HepG2 (cell line): ENCODE results near the gene IFT80. TPM values are rescaled to one million over a fixed set of nuclear protein-coding genes. Genes with fewer than 3 reads are reported as not detected.

Experiments
- ATAD3A ChIP-seq: sonication (generic); formaldehyde crosslinking; IDR thresholded peaks from 2 replicates; pipeline ENCODE4 v1.4.0; 2020; ENCODE audit warnings: missing genetic modification reagents
- GATA4 ChIP-seq: sonication (generic); IDR thresholded peaks from 2 replicates; pipeline ENCODE4 v1.6.1; 2016; ENCODE audit warnings: antibody characterized with exemption, low read depth, borderline replicate concordance
- MXD4 ChIP-seq: IDR thresholded peaks from 2 replicates; pipeline ENCODE4 v1.6.1; 2016; ENCODE audit warnings: mild to moderate bottlenecking, missing biosample characterization, missing genetic modification reagents
- PLRG1 ChIP-seq: fragments of 450-650 bp; conservative IDR thresholded peaks from 2 replicates; pipeline ENCODE4 v1.6.1; 2016
- RFXAP ChIP-seq: sonication (generic); formaldehyde crosslinking; IDR thresholded peaks from 2 replicates; pipeline ENCODE4 v1.4.0; 2020; ENCODE audit warnings: missing genetic modification reagents, borderline replicate concordance
- SKI ChIP-seq: fragments of 450-650 bp; IDR thresholded peaks from one replicate; pipeline ENCODE4 v1.6.1; 2018; ENCODE audit warnings: mild to moderate bottlenecking; ENCODE audit not compliant: partially characterized antibody
- SMARCC2 ChIP-seq: fragments of 450-650 bp; IDR thresholded peaks from 2 replicates; pipeline ENCODE4 v1.6.1; 2017; ENCODE audit warnings: antibody characterized with exemption, mild to moderate bottlenecking
- TARDBP ChIP-seq: sonication (generic); formaldehyde crosslinking; IDR thresholded peaks from 2 replicates; pipeline ENCODE4 v1.8.0; 2022; ENCODE audit warnings: mild to moderate bottlenecking, missing genetic modification reagents
- ZNF136 ChIP-seq: sonication (generic); formaldehyde crosslinking; IDR thresholded peaks from 2 replicates; pipeline ENCODE4 v1.8.1; 2022; ENCODE audit warnings: low read depth, mild to moderate bottlenecking, moderate library complexity, missing genetic modification reagents
- ZNF180 ChIP-seq: sonication (generic); formaldehyde crosslinking; IDR thresholded peaks from 2 replicates; pipeline ENCODE4 v1.4.0; 2020; ENCODE audit warnings: low read depth, missing genetic modification reagents, borderline replicate concordance
- ZNF292 ChIP-seq: sonication (generic); formaldehyde crosslinking; IDR thresholded peaks from 2 replicates; pipeline ENCODE4 v1.8.1; 2022; ENCODE audit warnings: mild to moderate bottlenecking, low read depth, missing genetic modification reagents, borderline replicate concordance
- ZNF501 ChIP-seq: sonication (generic); formaldehyde crosslinking; IDR thresholded peaks from 2 replicates; pipeline ENCODE4 v1.5.1; 2020; ENCODE audit warnings: mild to moderate bottlenecking, moderate library complexity, missing genetic modification reagents
- polyA plus RNA-seq, 8 experiments: library from polyadenylated mRNA; depleted of rRNA in 3 of 8; stranded (reverse) in 7 of 8; unstranded in 1 of 8; fragments of >200 nt; fragmentation: Illumina TruSeq in 4 of 8; extraction: Trizol in 4 of 8; gene quantifications; 2 replicates each; pipeline versions ENCODE4 v1.2.1 to v1.2.3, GENCODE V29; 2011 to 2016; ENCODE audit warnings: low read depth in 4 of 8, missing spikeins in 1 of 8, mixed read lengths in 1 of 8; ENCODE audit not compliant: insufficient read depth in 1 of 8
- total RNA-seq, 5 experiments: library from RNA; depleted of rRNA; stranded (reverse); fragments of >200 nt; fragmentation: Illumina TruSeq; extraction: Trizol; gene quantifications; 2 replicates each; pipeline ENCODE4 v1.2.3, GENCODE V29; 2016; ENCODE audit warnings: low read depth in 1 of 5
- TF ChIP-seq, protein P1 (sequence below): sonication (generic); formaldehyde crosslinking; IDR thresholded peaks from 2 replicates; pipeline ENCODE4 v1.9.0; 2021; ENCODE audit warnings: missing genetic modification reagents, borderline replicate concordance
- TF ChIP-seq, protein P2 (sequence below): sonication (generic); formaldehyde crosslinking; IDR thresholded peaks from 2 replicates; pipeline ENCODE4 v1.5.0; 2020; ENCODE audit warnings: missing genetic modification reagents
- TF ChIP-seq, protein P3 (sequence below): sonication (generic); formaldehyde crosslinking; IDR thresholded peaks from 2 replicates; pipeline ENCODE4 v1.8.0; 2022; ENCODE audit warnings: missing genetic modification reagents, mild to moderate bottlenecking, inconsistent platforms, borderline replicate concordance
- TF ChIP-seq, protein P4 (sequence below): sonication (generic); formaldehyde crosslinking; IDR thresholded peaks from 2 replicates; pipeline ENCODE4 v1.4.0; 2020; ENCODE audit warnings: missing genetic modification reagents, low read depth, mild to moderate bottlenecking, borderline replicate concordance
- TF ChIP-seq, protein P5 (sequence below), 2 experiments: sonication (generic) in 1 of 2; formaldehyde crosslinking in 1 of 2; IDR thresholded peaks; 2 replicates each; pipeline versions ENCODE4 v1.4.0 to v1.6.1; 2016 to 2020; ENCODE audit warnings: borderline replicate concordance in 1 of 2, low read depth in 1 of 2, mild to moderate bottlenecking in 1 of 2, missing genetic modification reagents in 1 of 2

The IFT80 gene
- total and polyA plus RNA-seq, 2 of the 13 experiments (the other 11 are each of a cell fraction or from before 2014, with no cell fraction given) = 11.4 to 15.7 TPM

DNA sequence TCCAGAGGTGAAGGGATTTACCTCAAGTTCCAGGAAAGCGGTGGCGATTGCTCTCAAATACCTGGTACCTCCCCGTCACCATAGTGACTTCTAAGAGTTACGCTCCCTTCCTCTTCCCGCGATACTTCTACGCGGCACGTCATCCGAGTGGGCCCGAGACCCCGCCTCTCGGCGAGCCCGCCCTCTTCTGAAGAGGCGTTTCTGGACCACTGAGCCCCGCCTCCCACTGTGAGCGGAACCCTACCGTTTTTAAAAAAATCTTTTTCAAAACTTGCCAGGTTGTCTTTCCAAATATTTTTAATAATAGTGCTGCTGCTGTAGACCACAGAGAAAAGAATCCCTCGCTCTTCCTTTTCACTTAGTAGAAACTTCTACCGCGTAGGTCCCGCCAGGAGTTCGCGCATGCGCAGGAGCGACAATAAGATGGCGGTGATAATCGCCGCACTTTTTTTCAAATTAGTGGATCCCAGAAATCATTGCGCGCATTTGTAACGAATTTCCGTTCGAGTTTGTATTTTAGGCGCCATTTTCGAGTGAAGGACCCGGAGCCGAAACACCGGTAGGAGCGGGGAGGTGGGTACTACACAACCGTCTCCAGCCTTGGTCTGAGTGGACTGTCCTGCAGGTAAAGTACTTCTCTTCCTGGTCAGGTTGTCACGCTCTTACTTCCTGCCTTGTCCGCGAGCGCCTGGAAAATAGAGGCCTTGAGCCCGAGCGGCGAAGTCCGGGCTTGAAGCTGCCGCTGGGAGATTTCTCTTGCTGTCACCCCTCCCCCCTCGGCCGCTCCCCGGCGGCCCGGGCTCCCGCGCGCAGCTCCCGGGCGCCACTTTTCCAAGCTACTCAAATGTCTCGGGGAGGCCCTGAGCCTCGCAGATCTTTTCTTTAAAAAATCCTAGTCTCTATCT, at the start of gene IFT80, which contains the start of gene SMC4 (continued):
- TF ChIP-seq, protein P1, sequence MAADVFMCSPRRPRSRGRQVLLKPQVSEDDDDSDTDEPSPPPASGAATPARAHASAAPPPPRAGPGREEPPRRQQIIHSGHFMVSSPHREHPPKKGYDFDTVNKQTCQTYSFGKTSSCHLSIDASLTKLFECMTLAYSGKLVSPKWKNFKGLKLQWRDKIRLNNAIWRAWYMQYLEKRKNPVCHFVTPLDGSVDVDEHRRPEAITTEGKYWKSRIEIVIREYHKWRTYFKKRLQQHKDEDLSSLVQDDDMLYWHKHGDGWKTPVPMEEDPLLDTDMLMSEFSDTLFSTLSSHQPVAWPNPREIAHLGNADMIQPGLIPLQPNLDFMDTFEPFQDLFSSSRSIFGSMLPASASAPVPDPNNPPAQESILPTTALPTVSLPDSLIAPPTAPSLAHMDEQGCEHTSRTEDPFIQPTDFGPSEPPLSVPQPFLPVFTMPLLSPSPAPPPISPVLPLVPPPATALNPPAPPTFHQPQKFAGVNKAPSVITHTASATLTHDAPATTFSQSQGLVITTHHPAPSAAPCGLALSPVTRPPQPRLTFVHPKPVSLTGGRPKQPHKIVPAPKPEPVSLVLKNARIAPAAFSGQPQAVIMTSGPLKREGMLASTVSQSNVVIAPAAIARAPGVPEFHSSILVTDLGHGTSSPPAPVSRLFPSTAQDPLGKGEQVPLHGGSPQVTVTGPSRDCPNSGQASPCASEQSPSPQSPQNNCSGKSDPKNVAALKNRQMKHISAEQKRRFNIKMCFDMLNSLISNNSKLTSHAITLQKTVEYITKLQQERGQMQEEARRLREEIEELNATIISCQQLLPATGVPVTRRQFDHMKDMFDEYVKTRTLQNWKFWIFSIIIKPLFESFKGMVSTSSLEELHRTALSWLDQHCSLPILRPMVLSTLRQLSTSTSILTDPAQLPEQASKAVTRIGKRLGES (CRISPR knock-in tag) = no peak
- TF ChIP-seq MXD4 (CRISPR knock-in tag) = 0 out of 2 replicates have a peak, but pooled peaks have one; percentile 22
- no peak for TF ChIP-seq ZNF180 (CRISPR knock-in tag)
- no peak for TF ChIP-seq PLRG1
- TF ChIP-seq TARDBP (CRISPR knock-in tag) = no peak
- TF ChIP-seq, protein P2, sequence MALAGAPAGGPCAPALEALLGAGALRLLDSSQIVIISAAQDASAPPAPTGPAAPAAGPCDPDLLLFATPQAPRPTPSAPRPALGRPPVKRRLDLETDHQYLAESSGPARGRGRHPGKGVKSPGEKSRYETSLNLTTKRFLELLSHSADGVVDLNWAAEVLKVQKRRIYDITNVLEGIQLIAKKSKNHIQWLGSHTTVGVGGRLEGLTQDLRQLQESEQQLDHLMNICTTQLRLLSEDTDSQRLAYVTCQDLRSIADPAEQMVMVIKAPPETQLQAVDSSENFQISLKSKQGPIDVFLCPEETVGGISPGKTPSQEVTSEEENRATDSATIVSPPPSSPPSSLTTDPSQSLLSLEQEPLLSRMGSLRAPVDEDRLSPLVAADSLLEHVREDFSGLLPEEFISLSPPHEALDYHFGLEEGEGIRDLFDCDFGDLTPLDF (CRISPR knock-in tag) = peak; percentile 96
- no peak for TF ChIP-seq ZNF292 (CRISPR knock-in tag)
- no peak for TF ChIP-seq SMARCC2
- TF ChIP-seq, protein P3, sequence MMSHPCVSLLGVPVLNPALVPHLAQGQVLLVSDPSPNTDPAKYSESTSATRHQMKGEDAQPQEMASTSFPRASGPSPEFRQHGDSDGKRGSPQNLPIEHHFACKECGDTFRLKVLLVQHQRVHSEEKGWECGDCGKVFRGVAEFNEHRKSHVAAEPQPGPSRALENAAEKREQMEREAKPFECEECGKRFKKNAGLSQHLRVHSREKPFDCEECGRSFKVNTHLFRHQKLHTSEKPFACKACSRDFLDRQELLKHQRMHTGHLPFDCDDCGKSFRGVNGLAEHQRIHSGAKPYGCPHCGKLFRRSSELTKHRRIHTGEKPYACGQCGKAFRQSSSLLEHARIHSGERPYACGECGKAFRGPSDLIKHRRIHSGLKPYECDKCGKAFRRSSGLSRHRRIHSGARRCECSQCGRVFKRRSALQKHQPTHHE (CRISPR knock-in tag) = no peak
- no peak for TF ChIP-seq GATA4
- TF ChIP-seq RFXAP = no peak; the same call in 1 of the 2 replicates
- no peak for TF ChIP-seq ZNF136 (CRISPR knock-in tag)
- no peak for TF ChIP-seq ATAD3A (CRISPR knock-in tag)
- TF ChIP-seq, protein P4, sequence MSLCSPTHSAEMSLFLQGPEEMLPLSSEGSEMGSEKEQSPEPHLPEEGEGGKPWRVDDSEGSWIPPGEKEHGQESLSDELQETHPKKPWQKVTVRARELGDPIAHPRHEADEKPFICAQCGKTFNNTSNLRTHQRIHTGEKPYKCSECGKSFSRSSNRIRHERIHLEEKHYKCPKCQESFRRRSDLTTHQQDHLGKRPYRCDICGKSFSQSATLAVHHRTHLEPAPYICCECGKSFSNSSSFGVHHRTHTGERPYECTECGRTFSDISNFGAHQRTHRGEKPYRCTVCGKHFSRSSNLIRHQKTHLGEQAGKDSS = no peak
- no peak for TF ChIP-seq SKI
- TF ChIP-seq ZNF501 (CRISPR knock-in tag) = no peak; the same call in 1 of the 2 replicates
- TF ChIP-seq, protein P5, sequence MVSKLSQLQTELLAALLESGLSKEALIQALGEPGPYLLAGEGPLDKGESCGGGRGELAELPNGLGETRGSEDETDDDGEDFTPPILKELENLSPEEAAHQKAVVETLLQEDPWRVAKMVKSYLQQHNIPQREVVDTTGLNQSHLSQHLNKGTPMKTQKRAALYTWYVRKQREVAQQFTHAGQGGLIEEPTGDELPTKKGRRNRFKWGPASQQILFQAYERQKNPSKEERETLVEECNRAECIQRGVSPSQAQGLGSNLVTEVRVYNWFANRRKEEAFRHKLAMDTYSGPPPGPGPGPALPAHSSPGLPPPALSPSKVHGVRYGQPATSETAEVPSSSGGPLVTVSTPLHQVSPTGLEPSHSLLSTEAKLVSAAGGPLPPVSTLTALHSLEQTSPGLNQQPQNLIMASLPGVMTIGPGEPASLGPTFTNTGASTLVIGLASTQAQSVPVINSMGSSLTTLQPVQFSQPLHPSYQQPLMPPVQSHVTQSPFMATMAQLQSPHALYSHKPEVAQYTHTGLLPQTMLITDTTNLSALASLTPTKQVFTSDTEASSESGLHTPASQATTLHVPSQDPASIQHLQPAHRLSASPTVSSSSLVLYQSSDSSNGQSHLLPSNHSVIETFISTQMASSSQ (IDR thresholded peaks at IDR 0.05; ENCODE audit: low read depth) = no peak
- TF ChIP-seq, protein P5 (CRISPR knock-in tag; IDR thresholded peaks at IDR 0.05; ENCODE audit: borderline replicate concordance) = no peak
